Breast epithelium (tissue), 4 donors: Measurements from ENCODE around the gene DIP2A. TPM values are rescaled to one million over a fixed set of nuclear protein-coding genes. Genes with fewer than 3 reads are reported as not detected.
A peak's percentile ranks its signal among the peaks of the same experiment; 100 is the strongest.

Source experiments
- DNase-seq, 2 donors: peaks; one replicate each; pipeline ENCODE4 v3.0.0-alpha.2; 2019; ENCODE audit warnings: low spot score in 2 of 2
- H3K27ac ChIP-seq, 2 donors: fragments of 200-600 bp; sonication (generic) in 1 of 2; one replicate each; pipeline ENCODE4 v1.5.1; 2016 to 2019; ENCODE audit warnings: mild to moderate bottlenecking in 1 of 2
- H3K27me3 ChIP-seq, 2 donors: fragments of 200-600 bp; sonication (generic) in 1 of 2; one replicate each; pipeline versions ENCODE4 v1.5.1 to v1.6.0; 2017 to 2019; ENCODE audit warnings: control low read depth in 1 of 2, mild to moderate bottlenecking in 1 of 2
- H3K36me3 ChIP-seq: fragments of 200-600 bp; one replicate; pipeline ENCODE4 v1.5.1; 2019
- H3K4me1 ChIP-seq, 2 donors: fragments of 200-600 bp; sonication (generic); one replicate each; pipeline ENCODE4 v1.5.1; 2016 to 2019; ENCODE audit warnings: control low read depth in 1 of 2
- H3K4me3 ChIP-seq, 3 donors: fragments of 200-600 bp; sonication (generic); 1 replicate in 2 of 3; 2 replicates in 1 of 3; pipeline ENCODE4 v1.5.1; 2016 to 2019; ENCODE audit warnings: mild to moderate bottlenecking in 3 of 3, moderate library complexity in 2 of 3
- H3K9me3 ChIP-seq, 2 donors: fragments of 200-600 bp; sonication (generic) in 1 of 2; one replicate each; pipeline ENCODE4 v1.5.1; 2016 to 2019; ENCODE audit warnings: control low read depth in 1 of 2
- CTCF ChIP-seq, 3 donors: fragments of 450-650 bp; IDR thresholded peaks; one replicate each; pipeline ENCODE4 v1.5.1; 2016 to 2017; ENCODE audit warnings: antibody characterized with exemption in 3 of 3, mild to moderate bottlenecking in 3 of 3, moderate library complexity in 3 of 3
- POLR2A ChIP-seq: fragments of 450-650 bp; IDR thresholded peaks from one replicate; pipeline ENCODE4 v1.6.1; 2016; ENCODE audit warnings: antibody characterized with exemption, mild to moderate bottlenecking, moderate library complexity
- POLR2AphosphoS5 ChIP-seq, 3 donors: sonication (generic); formaldehyde crosslinking; IDR thresholded peaks; one replicate each; pipeline ENCODE4 v1.6.1; 2017; ENCODE audit warnings: antibody characterized with exemption in 3 of 3
- intact Hi-C: fragments of 100-400 bp; cut with DNase I; formaldehyde crosslinking; loops from one replicate; pipeline ENCODE4 v1.15.1; 2023; ENCODE audit warnings: low total_unique reads
- total RNA-seq, 3 donors: library from RNA; depleted of rRNA; stranded (reverse); fragments of >200 nt; gene quantifications; one replicate each; pipeline ENCODE4 v1.1.0, GENCODE V29; 2016

Gene DIP2A
- total RNA-seq, 3 donors from 2014 or later: 32.6 to 43.9 (median 42.0) TPM

- Histone ChIP-seq H3K27ac (no peak overlapping the region), H3K36me3 (no peaks in the 10 kb centered on the region), H3K27me3 (no peaks in the 10 kb centered on the region), H3K9me3 (peaks cover 19 to 21% of the 10 kb centered on the region in 2 donors), H3K4me1 (no peaks in the 10 kb centered on the region), H3K4me3 (no peak overlapping the region)
- intact Hi-C loops: no loop called here
- DNase-seq: no peak
- no peak for TF ChIP-seq CTCF (IDR thresholded peaks at IDR 0.05)
- TF ChIP-seq POLR2A: no peak
- TF ChIP-seq POLR2AphosphoS5 (IDR thresholded peaks at IDR 0.05): no peak
Measured at GRCh38 chr21:46581780-46582307, 123.2 kb downstream of the DIP2A start.

- no peak for DNase-seq
- H3K36me3 ChIP-seq: no peaks in the 10 kb centered on the region
- peaks cover 3 to 9% of the 10 kb centered on the region in 2 donors for H3K9me3 ChIP-seq
- intact Hi-C loops: no loop called here
- TF ChIP-seq POLR2A (no peak), CTCF (IDR thresholded peaks at IDR 0.05) (no peak), POLR2AphosphoS5 (IDR thresholded peaks at IDR 0.05) (no peak)
- no peaks in the 10 kb centered on the region for H3K27me3 ChIP-seq
- H3K4me1 ChIP-seq: no peaks in the 10 kb centered on the region
- H3K27ac ChIP-seq: no peak overlapping the region
- no peak overlapping the region for H3K4me3 ChIP-seq
Measured at GRCh38 chr21:46585191-46585953, 126.7 kb downstream of the DIP2A start.

- no peak for DNase-seq
- Histone ChIP-seq H3K4me3 (no peak overlapping the region), H3K4me1 (no peaks in the 10 kb centered on the region), H3K36me3 (no peaks in the 10 kb centered on the region), H3K27ac (no peak overlapping the region), H3K27me3 (no peaks in the 10 kb centered on the region), H3K9me3 (peaks cover 5 to 17% of the 10 kb centered on the region in 2 donors)
- intact Hi-C loops: no loop called here
- TF ChIP-seq POLR2AphosphoS5 (IDR thresholded peaks at IDR 0.05) (no peak), CTCF (IDR thresholded peaks at IDR 0.05) (no peak), POLR2A (no peak)
Measured at GRCh38 chr21:46594276-46594675, 135.6 kb downstream of the DIP2A start.

- Histone ChIP-seq H3K27ac (no peak overlapping the region), H3K4me1 (no peaks in the 10 kb centered on the region), H3K27me3 (no peaks in the 10 kb centered on the region), H3K36me3 (no peaks in the 10 kb centered on the region), H3K9me3 (peaks cover 5 to 17% of the 10 kb centered on the region in 2 donors), H3K4me3 (no peak overlapping the region)
- TF ChIP-seq POLR2AphosphoS5 (IDR thresholded peaks at IDR 0.05) (no peak), POLR2A (no peak), CTCF (IDR thresholded peaks at IDR 0.05) (no peak)
- intact Hi-C loops: no loop called here
- no peak for DNase-seq
Measured at GRCh38 chr21:46596201-46596600, 137.5 kb downstream of the DIP2A start.

- H3K27me3 ChIP-seq: no peaks in the 10 kb centered on the region
- H3K9me3 ChIP-seq: peaks cover 5 to 12% of the 10 kb centered on the region in 2 donors
- H3K4me1 ChIP-seq: no peaks in the 10 kb centered on the region
- TF ChIP-seq CTCF (IDR thresholded peaks at IDR 0.05): no peak
- no peak for DNase-seq
- no peak overlapping the region for H3K4me3 ChIP-seq
- intact Hi-C loops: no loop called here
- H3K36me3 ChIP-seq: no peaks in the 10 kb centered on the region
- H3K27ac ChIP-seq: peak overlapping the region in 1 of 2 donors; percentile 25
Measured at GRCh38 chr21:46597031-46597430, 138.3 kb downstream of the DIP2A start.
